HG02970 (cell line): Measurements from ENCODE around the gene NTSR1.
"Not testable (repeated sequence)": the region's sequence is repeated elsewhere in the genome, so short reads cannot be mapped to it uniquely, and the experiment has no call there.

ENCODE experiments used
- ATAC-seq: cut with Tn5 transposase; IDR thresholded peaks from one replicate; pipeline ENCODE4 v1.9.1; 2021; ENCODE audit warnings: mild to moderate bottlenecking, moderate library complexity, moderate number of reproducible peaks; ENCODE audit not compliant: unreplicated experiment, low FRiP score

Gene NTSR1

DNA sequence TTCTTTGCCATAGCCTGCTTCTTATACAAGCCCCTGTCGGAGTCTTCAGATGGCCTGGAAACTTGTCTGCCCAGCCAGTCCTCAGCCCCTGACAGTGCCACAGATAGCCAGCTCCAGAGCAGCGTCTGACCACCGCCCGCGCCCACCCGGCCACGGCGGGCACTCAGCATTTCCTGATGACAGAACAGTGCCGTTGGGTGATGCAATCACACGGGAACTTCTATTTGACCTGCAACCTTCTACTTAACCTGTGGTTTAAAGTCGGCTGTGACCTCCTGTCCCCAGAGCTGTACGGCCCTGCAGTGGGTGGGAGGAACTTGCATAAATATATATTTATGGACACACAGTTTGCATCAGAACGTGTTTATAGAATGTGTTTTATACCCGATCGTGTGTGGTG is 36.9 kb upstream of the NTSR1 start:
- no peak for ATAC-seq

DNA sequence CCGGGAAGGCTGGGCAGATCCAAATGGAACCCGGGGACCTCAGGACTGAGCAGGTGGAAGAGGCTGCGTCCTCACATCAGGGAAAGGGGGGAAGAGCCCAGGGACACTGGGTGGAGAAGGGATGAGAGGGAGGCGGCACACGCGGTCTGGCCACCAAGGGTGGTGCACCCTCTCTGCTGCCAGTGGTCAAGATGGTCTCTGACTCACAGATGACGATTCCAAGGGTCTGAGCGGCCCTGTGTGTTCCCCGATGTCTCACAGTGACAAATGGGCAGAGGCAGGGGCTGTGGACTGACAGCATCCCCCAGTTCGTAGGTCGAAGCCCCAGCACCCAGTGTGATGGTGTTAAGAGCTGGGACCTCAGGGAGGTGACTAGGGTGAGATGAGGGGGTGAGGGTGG is 34.3 kb upstream of the NTSR1 start:
- no peak for ATAC-seq

DNA sequence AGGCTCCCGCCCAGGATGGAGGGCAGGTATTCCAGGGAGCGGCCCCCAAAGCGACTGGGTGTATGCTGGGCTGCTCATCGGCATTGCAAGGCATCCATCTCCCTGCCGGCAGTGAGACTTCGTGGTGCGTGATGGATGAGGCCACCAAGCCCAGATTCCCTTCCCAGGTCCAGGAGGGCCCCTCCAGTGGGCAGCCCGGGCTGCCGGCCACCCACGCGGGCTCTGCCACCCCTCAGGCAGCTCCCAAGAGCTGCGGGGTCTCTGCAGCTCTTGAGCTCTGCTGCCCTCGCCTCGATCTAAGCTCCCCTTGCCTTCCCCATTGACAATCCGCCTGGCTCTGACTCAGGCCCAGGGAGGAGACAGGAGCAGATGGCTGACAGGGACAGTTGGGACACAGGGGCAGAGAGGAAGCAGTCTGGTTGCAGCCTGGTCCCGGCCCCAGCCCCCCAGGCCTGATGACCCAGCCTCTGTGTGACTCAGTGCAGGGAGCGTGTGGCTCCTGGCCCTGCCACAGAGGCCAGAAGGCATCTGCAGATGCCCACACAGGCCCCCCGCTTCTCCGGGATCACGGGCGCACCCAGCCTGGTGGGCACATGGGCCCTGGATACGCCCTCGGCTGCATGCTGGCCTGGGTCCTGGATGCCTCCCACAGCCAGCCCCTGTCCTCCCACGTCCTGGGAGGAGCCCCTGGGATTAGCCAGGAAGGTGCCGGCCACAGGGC is 33.3 kb upstream of the NTSR1 start:
- no peak for ATAC-seq

DNA sequence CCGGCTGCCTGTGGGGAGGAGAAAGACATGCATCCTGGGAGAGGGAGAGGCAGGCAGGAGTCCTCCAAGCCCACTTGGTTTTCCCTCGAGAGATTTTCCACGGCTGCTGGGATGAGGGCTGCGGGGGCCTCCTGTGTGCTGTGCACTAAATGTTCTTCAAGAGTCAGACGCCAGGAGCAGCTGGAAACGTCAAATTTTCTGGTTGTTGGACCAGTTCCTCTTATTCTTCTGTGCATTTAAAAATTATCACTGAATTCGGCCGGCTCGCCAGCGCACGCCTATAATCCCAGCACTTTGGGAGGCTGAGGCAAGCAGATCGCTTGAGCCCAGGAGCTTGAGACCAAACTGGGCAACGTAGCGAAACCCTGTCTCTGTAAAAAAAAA is 32.8 kb upstream of the NTSR1 start:
- ATAC-seq, result no peak

DNA sequence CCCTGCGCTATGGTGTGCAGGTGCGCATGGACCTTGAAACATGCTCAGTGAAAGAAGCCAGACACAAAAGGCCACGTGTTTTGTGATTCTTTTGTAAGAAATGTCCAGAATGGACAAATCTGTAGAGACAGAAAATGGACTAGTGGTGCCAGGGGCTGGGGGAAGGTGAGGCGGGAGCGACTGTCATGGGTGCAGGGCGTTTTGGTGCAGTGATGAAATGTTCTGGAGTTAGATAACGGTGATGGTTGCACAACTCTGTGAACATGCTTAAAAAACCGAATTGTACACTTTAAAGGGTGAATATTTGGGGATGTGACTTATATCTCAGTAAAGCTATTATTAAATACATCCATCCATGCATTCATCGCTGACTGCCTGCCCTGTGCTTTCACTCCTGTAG is 31.7 kb upstream of the NTSR1 start:
- ATAC-seq, result no peak

DNA sequence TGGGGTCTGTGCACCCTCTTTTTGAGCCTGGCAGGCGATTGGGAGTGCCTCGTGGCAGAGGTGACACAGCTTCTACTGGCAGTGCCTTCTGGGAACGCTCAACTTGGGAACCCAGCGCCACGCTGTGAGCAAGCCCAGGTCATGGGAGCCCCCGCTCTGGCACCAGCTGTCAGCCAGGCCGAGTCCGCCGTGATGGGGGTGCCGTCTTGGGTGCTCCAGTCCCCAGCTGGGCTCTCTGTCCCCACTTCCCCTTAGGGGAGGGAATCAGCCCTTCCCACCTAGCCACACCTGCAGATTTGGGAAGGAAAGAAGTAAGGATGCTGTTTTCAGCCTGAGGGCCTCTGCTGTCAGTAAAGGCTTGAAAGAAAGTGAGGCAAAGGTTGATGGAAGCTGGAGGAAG is 31.0 kb upstream of the NTSR1 start:
- no peak for ATAC-seq

DNA sequence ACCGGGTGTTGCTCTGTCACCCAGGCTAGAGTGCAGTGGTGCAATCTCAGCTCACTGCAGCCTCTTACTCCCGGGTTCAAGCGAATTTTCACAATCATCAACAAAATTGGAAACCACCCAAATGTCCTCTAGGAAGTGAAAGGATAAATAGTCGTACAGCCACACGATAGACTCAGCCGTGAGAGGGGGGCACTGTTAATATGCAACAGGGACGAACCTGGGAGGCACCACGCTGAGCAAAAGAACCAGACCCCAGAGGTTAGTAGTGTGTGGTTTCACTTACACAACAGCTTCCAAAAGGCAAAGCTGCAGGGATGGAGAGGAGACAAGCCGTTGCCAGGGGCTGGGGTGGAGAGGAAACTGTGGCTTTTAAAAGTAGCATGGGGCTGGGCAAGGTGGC is 30.1 kb upstream of the NTSR1 start:
- no peak for ATAC-seq

DNA sequence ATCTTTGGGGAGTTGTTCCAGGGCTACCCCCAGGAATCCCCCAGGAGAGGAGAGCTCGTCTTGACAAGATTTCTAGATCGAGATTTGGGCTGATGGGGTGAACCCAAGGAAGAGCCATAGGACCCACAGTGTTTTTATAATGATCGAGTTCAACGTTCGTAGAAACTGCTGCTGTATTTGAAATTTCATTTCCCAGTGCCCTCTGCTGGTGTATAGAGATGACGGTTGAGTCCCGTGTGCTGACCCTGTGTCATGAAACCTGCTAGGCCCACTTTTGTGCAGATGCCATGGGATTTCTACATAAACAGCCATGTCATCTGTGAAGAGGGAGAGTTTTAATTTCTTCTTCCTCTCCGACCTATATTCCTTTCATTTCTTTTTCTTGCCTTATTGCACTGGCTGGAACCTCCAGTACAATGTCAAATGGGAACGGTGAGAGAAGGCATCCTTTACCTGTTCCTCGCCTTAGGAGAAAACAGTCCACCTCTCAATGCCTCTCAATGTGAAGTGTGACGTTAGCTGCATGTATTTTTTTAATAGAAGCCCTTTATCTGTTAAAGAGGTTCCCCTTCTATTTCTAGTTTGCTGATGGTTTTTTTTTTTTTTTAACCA is 28.6 kb upstream of the NTSR1 start:
- ATAC-seq, result no peak

DNA sequence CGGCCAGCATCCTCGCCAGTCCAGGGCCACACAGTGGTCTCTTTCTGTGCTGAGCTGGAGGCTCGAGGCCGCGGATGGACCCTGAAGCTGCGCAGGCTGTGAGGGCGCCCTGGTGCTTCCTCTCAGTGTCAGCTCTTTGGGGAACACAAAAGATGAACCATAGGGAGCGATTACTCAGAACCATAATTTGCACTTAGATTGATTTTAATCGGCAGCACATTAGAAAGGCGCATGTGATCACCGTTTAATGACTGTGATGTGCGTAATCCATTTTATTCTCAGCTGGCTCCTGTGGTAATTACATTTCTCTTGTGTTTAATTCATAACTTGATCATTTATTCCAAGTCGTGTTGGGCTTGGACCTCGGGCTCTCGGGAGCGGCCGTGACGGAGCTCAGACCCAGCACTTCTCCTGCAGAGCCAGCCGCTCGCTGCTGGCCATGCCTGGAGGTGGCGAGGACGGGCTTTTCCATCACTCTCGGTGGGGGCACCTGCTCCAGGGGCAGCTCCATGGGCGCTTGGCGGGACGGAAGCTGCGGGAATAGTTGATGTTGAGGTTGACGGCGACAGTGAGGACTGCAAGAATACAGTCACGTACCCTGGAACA is 25.6 kb upstream of the NTSR1 start:
- no peak for ATAC-seq

DNA sequence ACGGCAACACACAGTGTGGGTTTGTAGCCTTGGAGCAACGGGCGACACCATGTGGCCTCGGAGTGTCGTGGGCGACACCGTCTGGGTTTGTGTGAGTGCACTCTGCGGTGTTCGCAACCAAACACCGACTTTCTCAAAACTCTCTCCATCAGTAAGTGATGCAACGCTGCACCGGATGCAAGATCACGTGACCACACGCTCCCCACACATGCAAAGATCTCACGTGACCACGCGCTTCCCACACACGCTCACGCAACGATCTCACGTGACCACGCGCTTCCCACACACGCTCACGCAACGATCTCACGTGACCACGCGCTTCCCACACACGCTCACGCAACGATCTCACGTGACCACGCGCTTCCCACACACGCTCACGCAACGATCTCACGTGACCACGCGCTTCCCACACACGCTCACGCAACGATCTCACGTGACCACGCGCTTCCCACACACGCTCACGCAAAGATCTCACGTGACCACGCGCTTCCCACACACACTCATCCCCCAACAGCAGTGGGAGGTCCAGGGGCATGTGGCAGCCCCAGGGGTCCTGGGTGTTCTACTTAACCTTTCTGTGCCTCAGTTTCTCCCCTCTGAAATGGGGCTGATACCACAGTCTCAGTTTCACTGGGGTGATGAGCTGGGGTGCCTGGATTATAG is 24.8 kb upstream of the NTSR1 start:
- ATAC-seq, result not testable (repeated sequence)

DNA sequence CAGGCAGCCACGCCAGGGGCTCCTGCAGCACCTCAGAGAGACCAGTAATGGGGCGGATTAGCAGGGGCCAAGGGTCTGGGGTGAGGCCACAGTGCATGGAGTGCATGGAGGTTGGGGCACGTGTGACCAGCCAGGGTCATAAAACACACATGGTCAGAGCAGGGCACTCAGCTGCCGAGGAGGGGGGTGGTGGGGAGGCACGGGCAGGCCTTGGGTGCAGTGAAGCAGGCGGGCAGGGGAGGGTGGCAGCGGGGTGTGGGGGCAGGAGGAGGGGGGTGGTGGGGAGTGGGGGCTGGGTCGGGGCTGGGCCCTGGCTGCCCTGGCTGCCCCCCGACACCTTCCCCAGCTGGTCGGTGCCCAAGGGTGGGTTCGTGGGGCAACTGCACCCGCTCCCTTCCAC is 23.7 kb upstream of the NTSR1 start:
- no peak for ATAC-seq

DNA sequence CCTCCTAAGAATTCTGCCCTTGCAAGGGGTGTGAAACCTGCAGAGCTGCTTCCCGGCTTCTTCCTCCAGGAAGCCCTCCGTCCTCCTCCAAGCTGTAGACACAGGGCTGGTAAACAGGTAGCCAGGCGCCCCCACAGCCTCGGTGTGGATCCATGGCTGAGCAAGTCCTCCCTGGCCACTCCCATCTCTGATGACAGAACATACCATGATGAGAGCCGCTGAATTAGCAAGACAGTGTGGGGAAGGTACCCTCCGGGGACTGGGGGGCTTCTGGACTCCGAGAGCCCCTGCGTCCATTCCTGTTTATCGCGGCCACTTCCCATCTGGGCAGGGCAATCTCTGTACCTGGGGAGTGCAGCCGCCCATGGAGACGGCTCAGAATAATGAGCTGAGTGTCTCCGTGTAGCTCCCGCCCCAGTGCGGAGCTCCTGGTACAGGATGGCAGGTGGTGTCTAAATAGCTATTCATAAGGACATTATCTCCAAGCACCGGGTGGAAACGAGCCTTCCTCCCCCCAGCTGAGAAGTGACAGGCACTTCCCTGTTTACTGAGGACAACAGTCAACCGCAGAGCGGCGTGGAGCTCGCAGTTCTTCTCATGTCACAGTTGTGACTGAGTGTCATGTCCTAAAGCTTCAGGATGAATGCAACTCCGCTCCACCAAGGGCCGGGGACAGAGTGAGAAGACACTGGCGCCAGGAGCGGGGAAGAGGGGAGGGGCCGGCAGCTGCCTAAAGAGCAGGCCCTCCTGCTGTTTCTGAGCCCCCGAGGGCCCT is 22.7 kb upstream of the NTSR1 start:
- ATAC-seq, result no peak

DNA sequence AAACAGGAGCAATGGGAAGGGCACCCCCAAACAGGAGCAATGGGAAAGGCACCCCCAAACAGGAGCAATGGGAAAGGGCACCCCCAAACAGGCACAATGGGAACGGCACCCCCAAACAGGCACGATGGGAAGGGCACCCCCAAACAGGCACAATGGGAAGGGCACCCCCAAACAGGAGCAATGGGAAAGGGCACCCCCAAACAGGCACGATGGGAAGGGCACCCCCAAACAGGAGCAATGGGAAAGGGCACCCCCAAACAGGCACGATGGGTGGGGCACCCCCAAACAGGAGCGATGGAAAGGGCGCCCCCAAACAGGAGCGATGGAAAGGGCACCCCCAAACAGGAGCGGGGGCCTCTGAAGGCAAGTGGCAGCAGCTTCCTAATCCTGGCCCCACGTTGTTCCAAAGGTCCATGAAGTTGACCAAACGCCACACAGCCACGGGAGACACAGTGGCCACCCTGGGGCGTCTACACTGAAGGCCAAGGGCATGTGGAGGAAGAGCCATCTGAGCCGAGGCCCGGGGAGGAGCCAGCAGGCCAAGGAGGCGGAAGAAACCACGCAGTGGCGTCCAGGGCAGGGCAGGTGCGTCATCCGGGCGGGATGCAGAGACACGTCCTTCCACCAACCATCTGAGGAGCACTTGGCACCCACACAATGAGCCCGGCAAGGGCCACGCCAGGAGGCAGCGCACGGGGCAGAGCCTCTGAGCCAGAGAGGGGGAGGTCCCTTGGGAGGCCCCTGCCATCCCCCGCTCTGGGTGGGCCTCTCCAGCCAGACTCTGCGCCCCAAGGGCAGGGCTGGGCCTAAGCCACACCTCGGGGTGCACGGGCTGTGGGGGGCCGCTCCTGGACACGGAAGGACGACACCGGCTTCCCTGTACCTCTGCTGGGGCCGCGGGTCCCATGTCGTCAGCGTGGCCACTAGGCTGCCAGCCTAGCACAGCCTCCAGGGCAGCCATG is 21.5 kb upstream of the NTSR1 start:
- ATAC-seq, result no peak

DNA sequence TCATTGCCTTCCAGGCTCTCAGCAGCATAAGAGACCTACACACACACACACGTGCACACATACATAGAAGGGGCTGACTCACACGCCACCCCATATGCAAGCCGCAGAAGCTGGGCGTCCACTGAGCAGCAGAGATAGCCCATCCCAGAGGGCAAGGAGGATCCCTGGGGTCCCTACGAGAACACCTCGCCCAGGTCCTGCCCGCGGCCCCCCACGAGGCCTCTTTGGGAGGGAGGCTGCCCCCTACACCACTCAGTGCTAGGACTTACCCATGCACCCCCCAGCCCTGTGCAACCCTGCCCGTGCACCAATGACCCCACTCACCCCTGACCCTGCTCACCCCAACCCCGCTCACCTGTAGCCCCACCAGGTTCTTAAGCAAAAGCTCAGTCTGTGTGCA is 20.6 kb upstream of the NTSR1 start:
- no peak for ATAC-seq

DNA sequence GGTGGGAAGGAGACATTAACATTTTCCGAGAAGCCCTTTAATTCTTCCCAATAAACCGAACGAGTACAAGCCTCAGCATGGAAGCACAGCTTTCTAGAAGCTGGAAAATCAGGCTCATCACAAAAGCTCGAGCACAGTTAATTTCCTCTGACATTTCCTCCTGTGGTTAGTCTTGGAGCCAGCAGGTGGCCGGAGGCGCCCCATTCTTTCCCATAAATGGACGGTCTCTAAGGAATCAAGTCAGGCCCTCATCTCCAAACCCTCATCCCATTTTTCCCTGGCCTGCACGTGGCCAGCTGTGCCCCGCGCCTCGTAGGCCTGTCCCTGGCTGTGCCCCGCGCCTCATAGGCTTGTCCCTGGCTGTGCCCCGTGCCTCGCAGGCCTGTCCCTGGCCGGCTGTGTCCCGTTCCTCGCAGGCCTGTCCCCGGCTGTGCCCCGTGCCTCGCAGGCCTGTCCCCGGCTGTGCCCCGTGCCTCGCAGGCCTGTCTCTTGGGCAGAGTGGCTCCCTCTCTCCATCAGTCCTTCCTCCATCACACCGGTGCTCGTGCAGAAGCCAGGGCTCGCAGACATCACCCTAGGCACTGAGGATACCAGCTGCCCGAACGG is 19.7 kb upstream of the NTSR1 start:
- ATAC-seq, result no peak

DNA sequence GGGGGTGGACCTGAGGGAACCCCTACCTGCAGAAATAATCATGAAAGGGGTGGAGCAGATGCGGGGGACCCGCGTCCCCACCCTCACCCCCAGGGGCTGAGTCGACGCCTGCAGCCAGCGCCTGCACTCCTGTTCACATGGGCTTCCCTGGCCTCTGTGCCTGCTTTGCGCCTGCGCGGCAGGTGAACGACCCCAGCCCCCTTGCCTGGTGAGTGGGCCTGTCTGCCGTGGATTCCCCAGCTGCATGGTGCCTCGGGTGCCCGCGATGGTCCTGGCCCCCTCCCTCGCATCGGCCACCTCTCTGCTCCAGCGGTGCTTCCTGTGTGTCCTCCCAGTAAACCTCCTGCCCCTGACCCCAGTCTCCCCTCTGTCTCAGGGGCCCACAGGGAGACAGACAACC is 18.8 kb upstream of the NTSR1 start:
- ATAC-seq, result no peak

DNA sequence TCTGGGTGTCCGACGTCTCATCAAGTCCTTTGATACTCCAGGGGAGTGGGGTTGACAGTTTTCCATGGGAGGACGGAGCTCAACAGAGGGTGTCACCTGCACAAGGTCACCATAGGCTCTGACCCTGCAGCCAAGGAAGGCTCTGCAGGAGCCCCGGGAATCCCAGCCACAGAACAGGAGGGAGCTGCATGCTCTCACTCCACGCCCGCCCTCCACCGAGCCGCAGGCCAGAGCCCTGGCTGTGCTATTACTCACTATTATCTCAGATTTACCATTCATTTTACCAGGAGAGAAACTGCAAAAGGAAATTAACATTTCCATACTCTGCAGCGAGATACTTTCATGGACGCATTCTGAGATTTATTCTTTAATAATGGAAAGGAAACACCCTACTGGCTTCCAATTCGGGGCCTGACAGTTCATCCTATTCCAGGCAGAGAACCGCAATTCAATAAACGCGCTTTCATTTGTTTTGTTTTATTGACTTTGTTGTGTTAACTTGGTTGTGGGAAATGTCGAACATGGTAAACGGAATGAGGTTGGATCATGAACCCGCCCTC is 18.3 kb upstream of the NTSR1 start:
- no peak for ATAC-seq

DNA sequence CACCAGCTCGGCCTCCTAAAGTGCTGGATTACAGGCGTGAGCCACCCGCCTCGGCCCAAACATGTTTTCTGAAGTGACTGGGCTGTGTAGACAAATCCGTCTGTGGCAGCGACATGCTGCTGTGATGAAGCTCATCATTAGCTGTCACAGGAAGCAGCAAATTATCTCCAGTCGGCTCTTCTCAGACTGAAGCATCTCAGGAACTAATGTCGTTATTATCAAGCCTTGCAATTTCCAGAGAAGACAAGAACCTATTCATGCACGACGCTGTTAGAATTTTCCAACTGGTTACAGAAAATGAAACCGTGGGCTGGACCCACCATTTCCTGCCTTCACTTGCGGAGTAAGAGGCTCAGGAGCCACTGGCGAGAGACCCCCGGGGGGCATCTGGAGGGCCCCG is 17.1 kb upstream of the NTSR1 start:
- no peak for ATAC-seq

DNA sequence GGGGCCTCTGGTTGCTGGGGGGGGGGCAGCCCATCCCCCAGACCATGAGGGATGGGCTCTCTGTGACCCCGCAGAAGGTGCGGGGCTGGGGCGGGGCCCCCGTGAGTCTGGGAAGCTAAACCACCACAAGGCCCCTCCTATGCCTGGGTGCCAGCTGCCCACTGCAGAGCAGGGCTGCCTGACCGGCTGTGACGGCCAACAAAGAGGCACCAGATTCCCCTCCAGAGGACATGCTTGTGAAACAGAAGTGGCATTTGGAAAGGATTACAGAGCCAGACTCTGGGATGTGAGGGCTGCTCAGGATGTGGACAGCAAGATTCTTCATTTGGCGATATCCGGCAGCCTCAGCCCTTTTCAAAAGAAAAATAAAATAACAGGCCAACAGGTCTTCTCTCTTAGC is 16.5 kb upstream of the NTSR1 start:
- ATAC-seq, result no peak
